ENCODE data around the gene JPT1.
A peak's percentile ranks its signal among the peaks of the same experiment; 100 is the strongest.
"Not testable (repeated sequence)": the region's sequence is repeated elsewhere in the genome, so short reads cannot be mapped to it uniquely, and the experiment has no call there.

Gene JPT1

DNA sequence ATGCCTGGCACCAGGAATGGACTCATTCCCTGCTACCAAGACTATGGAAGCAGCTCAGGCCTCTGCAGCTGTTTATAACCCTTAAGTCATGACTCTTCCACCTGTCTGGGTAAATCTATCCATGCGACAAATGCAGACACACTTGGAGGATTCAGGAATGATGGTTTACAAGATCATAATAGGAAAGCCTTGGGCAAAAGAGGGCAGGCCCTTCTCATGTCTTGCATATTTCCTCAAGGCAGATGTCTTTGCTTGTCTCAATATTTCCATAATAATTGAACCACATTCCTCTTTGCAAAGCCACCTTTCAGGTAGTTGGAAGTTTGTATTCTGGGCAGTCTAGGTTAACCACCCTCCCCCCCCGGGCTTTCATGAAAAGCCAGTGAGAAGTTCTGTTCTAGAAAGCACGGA is 884 bp upstream of the JPT1 start:
- DNase-seq: no peak

DNA sequence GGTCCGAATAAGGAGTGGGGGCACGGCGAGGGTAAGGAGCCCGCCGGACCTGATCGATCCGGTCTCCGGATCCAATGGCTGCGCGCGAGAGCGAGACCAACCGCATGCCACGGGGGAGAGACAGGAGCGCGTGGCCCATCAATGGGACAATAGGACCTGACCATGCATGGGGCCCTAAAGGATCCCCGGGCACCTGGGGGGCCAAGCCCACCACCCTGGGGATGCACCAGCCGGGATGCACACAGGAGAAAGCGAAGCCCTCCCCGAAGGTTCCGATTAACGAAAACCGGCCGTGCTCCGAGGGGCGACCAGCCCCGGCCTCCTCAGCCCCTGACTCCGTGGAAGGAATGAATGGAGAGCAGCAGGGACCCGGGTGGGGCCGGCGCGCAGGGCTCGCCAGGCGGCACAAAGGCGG is 525 bp downstream of the JPT1 start:
- no peak for DNase-seq

DNA sequence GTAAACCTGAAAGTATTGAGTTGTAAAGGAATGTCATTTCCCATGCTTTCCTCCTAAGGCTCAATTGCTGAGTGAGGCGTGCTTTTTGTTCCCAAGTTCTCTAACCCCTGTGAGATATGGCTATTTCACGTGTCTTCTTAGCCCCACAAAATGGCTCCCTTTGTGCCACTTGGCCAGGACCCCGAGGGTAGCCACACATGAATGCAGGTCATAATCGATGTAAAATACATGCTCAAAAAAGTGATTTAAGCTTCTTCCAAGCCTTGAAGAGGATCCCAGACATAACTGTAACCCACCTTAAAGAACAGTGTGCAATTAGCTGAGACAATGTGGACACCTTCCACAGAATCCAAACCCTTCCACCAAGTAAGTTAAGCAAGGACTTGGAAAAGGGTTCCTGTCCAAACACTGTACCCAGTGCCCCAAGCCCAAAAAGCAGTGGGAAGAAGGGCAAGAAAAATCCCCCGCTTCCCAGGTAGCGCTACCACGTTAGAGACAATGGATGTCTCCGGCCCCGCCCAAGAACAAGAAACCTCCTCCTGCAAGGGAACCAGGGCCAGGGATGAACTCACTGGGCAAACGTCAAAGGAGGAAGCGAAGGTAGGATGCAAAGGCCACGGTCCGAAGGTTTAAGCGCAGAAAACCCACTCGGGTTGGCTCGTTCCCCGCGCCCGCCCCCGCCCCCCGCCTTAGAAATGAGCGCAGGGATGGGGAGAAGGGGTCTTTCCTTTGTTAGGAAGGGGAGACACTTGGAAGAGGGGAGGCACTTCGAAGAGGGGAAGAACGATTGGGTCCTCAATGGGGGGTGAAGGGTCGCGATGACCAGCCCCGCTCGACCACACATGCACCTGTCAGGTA is 1.2 kb downstream of the JPT1 start:
- DNase-seq: no peak

DNA sequence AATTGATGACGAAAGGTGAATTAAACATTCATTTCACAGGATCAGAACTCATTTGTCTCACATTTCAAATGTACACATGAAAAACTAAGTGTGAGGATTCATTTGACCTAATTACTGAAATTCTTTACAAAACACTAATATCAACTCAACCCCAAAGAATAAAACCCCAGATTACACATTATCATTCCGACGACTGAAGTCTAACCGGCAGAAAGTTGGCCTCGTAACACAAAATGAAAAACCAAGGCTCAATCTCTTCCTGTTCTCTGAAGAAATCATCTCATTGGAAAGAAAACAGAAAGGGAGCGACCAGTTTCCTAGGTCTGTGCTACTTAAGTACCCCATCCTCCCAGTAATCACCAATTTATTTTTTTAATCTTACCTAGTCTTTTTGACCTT is 1.8 kb downstream of the JPT1 start:
- no peak for DNase-seq

DNA sequence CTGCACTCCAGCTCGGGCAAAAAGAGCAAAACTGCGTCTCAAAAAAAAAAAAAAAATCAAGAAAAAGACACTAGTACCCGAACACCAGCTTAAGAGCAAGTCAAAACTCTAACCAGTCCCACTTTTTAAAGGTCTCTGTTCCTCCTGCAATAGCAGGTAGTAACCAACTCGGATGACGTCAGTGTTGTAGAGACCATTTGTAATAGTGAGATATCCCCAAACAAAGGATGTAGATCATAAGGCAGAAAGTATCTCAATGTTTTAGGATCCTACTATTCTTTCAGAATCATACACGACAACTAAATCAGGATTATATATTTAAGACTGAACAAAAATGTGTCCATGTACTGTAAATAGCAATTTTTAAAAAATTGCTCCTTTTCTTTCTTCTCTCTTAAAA is 2.4 kb downstream of the JPT1 start:
- DNase-seq: no peak

DNA sequence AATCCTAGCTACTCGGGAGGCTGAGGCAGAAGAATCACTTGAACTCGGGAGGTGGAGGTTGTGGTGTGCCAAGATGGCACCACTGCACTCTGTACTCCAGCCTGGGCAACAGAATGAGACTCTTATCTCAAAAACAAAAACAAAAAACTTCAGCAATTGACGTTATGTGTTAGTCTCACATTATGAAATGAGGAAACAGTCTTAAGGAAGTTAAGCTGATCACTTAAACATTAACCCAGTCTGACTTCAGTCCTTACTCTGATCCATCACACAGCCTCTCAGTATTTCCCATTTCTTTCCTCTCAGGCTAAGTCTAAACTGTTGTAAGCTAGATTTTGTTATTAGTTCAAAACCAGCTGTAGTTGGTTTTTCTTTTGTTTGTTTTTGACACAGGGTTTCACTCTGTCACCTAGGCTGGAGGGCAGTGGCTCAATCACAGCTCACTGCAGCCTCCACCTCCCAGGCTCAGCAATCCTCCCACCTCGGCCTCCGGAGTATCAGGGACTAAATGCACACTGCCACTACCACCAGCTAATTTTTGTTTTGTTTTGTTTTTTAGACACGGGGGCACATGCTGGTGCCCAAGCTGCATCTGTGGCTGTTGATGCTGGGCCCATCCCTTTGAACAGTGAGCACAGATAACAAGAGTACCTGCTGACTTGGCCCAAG is 6.3 kb downstream of the JPT1 start:
- no peak for DNase-seq

DNA sequence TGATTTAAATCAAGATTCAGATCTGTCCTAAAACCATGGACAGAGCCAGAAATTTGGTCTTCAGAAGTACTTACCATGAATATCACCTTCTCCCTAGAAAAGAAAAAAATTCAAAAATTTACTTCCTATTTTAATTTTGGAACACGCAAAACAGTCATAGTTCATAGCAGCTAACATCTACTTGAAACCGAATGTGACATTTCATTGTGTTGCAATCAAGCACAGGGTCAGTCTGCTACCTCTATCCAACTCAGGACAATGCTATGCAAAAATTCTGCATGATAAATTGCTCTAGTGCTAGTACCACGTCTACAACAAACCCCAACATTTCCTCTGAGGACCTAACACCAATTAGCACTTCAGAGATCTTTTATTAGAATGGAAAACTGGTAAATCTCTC is 7.7 kb downstream of the JPT1 start:
- DNase-seq: no peak

DNA sequence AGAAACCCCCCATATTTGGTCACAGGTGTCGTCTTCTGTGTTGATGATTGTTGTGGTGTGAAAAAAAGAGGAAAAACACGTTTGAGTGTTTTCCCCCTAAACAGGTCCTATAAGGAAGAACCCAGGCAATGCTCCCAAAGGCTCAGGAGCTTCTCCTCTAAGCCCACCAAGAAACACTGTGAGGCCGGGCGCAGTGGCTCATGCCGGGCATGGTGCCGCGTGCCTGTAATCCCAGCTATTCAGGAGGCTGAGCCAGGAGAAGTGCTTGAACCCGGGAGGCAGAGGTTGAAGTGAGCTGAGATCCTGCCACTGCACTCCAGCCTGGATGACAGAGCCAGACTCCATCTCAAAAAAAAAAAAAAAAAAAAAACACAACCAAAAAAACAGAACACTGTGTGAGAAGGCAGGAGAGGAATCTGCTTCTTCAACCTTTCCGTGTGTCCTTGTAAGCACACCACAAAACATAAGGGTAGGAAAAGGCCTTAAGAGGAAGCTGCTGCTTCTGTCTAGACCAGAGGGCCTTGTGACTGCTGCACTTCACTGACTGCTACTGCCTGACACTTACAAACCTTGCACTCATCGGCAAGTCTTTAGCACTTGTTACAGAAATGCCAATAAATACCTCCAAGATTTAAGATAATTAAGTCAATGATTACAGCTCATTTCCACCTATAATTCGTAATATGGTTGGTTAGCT is 9.3 kb downstream of the JPT1 start:
- DNase-seq: no peak

DNA sequence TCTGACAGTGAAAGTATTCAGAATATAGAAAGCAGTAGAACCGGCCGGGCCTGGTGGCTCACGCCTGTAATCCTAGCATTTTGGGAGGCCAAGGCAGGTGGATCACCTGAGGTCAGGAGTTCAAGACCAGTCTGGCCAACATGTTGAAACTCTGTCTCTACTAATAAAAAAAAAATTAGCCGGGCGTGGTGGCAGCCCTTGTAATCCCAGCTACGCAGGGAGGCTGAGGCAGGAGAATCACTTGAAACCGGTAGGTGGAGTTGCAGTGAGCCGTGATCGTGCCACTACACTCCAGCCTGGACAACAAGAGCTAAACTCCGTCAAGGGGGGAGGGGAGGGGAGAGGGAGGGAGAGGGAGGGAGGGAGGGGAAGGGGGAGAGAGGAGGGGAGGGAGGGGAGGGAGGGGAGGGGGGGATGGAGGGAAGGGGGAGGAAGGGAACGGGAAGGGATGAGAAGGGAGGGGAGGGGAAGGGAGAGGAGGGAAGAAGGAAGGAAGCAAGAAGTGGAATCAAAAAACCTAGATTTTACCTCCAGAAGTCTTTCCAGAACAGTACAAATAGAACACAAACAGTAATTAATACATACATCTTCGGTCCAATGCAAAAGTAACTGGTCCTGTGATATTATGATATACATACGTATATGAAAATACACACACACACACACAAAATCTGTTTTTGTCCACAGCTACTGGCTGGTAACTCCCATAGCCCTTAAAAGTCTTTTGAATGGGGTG is 11.9 kb downstream of the JPT1 start:
- no peak for DNase-seq

DNA sequence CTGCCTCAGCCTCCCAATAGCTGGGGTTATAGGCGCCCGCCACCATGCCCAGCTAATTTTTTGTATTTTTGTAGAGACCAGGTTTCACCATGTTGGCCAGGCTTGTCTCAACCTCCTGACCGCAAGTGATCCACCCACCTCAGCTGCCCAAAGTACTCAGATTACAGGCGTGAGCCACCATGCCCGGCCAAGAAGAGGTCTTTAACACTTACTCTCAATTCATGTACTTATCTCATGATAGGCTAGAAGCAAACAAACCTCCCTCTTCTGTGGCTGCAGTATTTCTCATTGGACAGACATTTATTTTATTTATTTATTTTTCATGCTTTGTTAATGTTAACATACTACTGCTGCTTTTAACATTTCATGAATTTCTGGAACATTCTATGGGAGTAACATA is 15.8 kb downstream of the JPT1 start:
- DNase-seq: no peak

DNA sequence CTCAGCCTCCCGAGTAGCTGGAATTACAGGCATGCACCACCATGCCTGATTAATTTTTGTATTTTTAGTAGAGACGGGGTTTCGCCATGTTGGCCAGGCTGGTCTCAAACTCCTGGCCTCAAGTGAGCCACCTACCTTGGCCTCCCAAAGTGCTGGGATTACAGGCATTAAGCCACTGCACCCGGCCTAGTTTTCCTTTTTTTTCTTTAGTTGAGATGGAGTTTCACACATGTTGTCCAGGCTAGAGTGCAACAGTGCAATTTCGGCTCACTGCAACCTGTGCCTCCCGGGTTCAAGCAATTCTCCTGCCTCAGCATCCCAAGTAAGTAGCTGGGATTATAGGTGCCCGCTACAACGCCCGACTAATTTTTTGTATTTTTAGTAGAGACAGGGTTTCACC is 16.6 kb downstream of the JPT1 start:
- DNase-seq: not testable (repeated sequence)

DNA sequence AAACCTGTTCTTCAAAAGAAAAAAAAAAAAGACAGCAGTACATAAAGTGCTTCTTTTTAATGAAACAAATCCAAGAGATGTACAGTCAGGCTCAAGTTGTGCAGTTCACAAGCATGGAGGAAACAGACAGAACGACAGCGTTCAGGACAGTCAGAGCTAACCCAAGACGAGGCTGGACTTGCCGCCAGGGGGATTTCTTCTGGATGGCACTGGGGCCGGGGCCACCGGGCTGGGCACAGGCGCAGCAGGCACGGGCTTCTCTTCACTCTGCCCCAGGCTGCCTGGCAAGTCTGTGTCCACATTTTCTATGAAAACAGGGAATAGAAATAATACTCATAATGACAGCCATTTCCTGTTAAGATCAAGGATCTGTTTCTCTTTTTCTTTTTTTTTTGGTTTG is 18.4 kb downstream of the JPT1 start:
- DNase-seq: no peak

DNA sequence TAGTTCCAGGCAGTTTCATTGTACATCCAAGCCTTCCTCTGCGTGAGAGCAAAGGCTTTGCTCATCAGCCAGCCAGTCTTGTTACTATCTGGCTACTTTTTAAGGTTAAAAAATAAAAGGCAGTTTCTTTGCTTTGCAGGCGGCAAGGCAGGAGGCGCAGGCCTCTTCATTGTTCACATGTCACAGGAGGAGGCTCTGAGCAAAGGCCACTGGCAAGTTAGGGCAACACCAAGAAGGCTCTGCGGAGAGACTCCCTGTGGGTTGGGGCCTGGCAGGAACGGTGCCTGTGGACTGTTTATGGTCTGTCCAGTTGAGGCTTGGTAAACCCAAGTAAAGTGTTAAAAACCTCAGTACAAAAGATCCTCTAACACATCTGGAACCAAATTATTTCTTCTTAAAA is 18.9 kb downstream of the JPT1 start:
- DNase-seq: no peak

DNA sequence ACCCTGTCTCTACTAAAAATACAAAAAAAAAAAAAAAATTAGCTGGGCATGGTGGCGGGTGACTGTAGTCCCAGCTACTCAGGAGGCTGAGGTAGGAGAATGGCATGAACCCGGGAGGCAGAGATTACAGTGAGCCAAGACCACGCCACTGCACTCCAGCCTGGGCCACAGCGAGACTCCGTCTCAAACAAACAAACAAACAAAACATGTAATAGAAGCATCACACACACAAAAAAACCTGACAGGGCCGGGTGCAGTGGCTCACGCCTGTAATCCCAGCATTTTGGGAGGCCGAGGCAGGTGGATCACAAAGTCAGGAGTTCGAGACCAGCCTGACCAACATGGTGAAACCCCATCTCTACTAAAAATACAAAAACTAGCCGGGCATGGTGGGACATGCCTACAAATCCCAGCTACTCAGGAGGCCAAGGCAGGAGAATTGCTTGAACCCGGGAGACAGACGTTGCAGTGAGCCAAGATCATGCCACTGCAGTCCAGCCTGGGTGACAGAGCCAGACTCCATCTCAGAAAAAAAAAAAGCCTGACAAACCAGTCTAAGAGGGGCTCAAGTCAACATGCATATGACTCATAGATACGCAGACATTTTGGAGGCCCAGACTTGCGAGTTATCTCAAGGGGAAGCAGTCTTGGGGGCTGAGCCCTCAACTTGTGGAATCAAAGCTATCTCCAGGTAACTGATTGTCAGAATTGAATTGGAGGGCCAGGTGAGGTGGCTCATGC is 20.5 kb downstream of the JPT1 start:
- DNase-seq: not testable (repeated sequence)

DNA sequence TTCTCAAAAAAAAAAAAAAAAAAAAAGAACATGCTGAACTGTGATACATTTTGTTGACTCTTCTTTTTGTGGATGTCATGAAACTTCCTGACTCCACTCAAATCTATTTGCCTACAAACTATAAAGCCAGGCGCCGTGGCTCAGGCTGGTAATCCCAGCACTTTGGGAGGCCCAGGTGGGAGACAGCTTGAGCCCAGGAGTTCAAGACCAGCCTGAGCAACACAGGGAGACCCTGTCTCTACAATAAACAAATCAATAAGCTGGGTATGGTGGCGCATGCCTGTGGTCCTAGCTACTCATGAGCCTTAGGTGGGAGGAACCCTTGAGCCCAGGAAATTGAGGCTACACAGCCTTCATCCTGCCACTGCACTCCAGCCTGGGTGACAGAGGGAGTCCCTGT is 21.3 kb downstream of the JPT1 start:
- no peak for DNase-seq

DNA sequence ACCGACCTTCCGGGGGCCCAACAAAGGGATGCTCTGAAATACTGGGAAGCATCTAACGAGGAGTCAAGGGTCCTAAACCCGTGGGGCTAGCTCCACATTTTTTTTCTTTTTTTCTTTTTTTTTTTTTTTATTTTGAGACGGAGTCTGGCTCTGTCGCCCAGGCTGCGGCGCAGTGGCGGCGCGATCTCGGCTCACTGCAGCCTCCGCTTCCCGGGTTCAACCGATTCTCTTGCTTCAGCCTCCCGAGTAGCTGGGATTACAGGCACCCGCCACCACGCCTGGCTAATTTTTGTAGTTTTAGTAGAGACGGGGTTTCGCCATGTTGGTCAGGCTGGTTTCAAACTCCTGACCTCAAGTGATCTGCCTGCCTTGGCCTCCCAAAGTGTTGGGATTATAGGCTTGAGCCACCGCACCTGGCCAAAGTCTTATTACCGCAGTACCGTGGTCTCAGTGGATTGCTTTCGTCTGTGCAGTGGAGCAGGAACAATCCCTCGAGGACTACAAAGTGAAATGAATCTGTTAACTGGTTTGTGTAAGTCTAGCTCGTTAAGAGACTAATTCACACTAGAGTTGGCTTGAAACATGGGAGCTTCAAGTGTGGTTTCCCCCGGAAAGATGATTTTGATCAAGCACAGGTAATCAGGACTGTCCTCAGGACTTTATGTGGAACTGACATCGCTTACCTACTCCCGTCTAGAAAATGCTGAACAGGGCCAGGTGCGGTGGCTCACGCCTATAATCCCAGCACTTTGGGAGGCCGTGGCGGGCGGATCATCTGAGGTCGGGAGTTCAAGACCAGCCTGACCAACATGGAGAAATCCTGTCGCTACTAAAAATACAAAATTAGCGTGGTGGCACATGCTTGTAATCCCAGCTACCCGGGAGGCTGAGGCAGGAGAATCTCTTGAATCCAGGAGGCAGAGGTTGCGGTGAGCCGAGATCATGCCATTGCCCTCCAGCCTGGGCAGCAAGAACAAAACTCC is 22.0 kb downstream of the JPT1 start:
- not testable (repeated sequence) for DNase-seq

DNA sequence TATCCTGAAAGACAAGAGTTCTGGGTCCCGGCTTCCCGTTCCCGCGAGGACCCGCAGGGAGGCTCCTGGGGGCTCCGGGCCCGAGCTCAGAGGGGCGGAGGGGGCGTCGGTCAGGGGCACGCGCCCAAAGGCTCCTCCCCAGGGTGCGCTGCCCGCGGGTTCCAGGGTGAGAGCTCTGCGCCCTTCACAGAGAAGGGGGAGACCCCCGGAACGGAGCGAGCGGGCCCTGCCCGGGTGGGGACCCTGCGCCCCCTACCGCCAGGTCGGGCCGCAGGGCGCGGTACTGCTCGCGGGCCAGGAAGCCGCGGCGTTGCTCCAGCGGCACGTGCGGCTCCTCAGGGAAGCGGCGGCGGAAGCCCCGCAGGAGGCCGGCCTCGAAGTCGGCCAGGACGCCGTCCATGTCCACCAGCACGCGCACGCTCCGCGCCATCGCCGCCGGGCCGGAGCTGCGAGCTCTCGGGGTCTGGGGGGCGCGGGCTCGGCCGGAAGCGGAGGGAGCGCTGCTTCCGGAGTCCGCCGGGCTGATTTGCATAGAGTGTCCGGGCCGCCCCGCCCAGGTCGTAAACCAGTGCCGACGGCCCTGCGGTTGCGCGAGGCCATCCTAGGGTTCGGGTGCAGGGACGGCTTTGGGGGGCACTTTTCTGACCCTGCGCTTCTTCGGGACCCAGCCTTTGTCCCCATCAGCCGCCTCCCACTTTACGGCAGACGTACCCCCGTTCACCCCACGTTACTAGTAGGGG is 22.9 kb downstream of the JPT1 start, which contains the start of gene NT5C:
NT5C (minus strand) TSS at position 465 of the 740 bp plus-strand sequence; CDS start at position 430, 35 bp downstream.
- DNase-seq: peak; percentile 72

DNA sequence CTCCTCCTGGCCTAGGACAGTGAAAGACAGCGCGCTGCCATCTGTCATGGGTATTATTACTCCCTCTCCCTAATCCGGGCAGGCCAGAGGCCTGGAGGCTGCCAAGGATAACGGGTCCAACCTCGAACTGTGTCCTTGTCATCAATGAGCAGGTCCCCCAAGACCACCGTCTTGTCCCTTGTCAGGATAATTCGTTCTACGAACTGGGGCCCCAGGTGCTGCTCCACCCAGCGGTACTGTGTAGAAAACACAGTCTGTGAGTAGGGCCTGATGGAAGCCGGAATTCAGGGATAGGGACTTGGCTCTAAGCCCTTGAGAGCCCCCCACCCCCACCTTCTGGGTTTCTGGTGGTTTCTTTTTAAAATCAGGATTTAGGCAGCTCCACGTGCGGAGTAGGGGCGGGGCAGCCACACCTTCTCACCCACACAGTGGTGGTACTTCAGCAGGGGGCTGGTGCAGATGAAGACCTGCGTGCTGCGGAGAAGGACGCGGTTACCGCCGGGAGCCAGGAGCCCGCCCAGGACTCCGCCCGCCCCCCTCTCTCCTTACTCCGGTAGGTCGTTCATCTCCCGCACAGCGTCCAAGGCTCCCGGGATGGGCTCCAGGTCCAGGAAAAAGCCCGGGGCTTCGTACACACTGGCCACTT is 23.6 kb downstream of the JPT1 start:
- DNase-seq: peak; percentile 53

DNA sequence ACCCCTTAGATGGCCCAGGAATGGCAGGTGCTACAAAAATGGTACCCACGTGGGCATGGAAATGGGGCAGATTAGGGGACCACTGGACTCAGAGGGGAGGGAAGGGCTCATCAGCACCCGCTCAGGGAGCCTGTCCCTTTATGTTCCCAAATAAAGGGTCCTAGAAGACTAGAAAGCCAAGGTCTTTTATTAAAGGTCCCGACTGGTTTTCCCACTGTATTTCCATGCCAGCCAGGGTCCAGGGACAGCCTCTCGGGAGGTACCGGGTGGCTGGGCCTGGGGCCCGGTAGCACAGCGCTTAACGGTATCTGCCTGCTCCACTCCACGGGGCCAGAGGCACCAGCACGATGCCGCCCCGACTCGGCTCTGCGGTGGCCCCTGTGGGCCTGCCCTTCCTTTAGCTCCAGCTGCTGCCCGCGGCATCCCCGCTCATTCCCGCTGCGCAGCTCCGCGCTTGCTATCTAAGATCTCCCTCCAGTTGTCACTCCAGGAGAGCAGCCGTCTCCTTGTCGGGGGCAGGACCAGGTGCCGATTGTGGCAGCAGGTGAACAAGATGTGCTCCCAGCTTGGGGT is 24.2 kb downstream of the JPT1 start:
- no peak for DNase-seq
